A549 (cell line): ENCODE measurements around the gene NEAT1. TPM values are rescaled to one million over a fixed set of nuclear protein-coding genes. Genes with fewer than 3 reads are reported as not detected.
A peak's percentile ranks its signal among the peaks of the same experiment; 100 is the strongest.

Source experiments
- ATAC-seq, 2 experiments: fragments of 200-7000 bp in 1 of 2; fragments of >200 bp in 1 of 2; cut with Nextera tagmentation in 1 of 2; cut with Tn5 transposase in 1 of 2; 3 replicates each; pipeline versions ENCODE4 v1.8.0 to v1.9.1; 2018 to 2020; ENCODE audit warnings: mild to moderate bottlenecking in 1 of 2, moderate library complexity in 1 of 2
- CTCF ChIA-PET: fragments of 300-600 bp; sonication (Branson Sonifier 250); formaldehyde crosslinking; extraction: SDS; loops from one replicate; lab custom pipeline; 2021; ENCODE audit warnings: antibody characterized with exemption, inconsistent platforms; lab: Yijun Ruan, JAX
- POLR2A ChIA-PET: fragments of 350-600 bp; formaldehyde crosslinking; extraction: SDS; loops from one replicate; lab custom pipeline; 2021; ENCODE audit warnings: antibody characterized with exemption, inconsistent platforms; lab: Yijun Ruan, JAX
- DNase-seq, 2 experiments: peaks; one replicate each; pipeline versions ENCODE4 v3.0.0 to v3.0.0-alpha.2; 2011 to 2016; ENCODE audit warnings: low read depth in 1 of 2, low spot score in 1 of 2
- FAIRE-seq: peaks from 2 replicates; lab custom pipeline; 2011; peaks lifted over from hg19 to GRCh38; lab: Jason Lieb, UNC
- H3K27ac ChIP-seq, 2 experiments: fragments of >200 bp; sonication (Bioruptor Twin); formaldehyde crosslinking; 3 replicates each; pipeline ENCODE4 v1.5.1; 2016 to 2017
- H3K4me1 ChIP-seq: fragments of >200 bp; sonication (Bioruptor Twin); formaldehyde crosslinking; 3 replicates; pipeline ENCODE4 v1.6.1; 2016
- H3K4me2 ChIP-seq: fragments of >200 bp; sonication (Bioruptor Twin); formaldehyde crosslinking; 3 replicates; pipeline ENCODE4 v1.6.1; 2016
- H3K4me3 ChIP-seq: fragments of >200 bp; sonication (Bioruptor Twin); formaldehyde crosslinking; 3 replicates; pipeline ENCODE4 v1.5.1; 2016
- H3K9me3 ChIP-seq: fragments of >200 bp; sonication (Bioruptor Twin); formaldehyde crosslinking; 3 replicates; pipeline ENCODE4 v1.6.1; 2016
- ATOH8 ChIP-seq: fragments of 250-450 bp; sonication (Bioruptor Pico); IDR thresholded peaks from 2 replicates; pipeline ENCODE4 v1.5.0; 2020; ENCODE audit warnings: low read depth, mild to moderate bottlenecking, moderate library complexity
- BHLHE40 ChIP-seq: IDR thresholded peaks from 2 replicates; pipeline ENCODE4 v1.6.1; 2012; ENCODE audit warnings: low read depth, low read length, inconsistent platforms
- CBX8 ChIP-seq: fragments of 200-600 bp; sonication (generic); IDR thresholded peaks from 2 replicates; pipeline ENCODE4 v1.6.1; 2016
- CEBPB ChIP-seq, 2 experiments: fragments of >200 bp in 1 of 2; sonication (Bioruptor Twin) in 1 of 2; formaldehyde crosslinking in 1 of 2; IDR thresholded peaks; 2 replicates each; pipeline ENCODE4 v1.6.1; 2012 to 2016
- EHF ChIP-seq: fragments of 250-450 bp; sonication (Bioruptor Pico); IDR thresholded peaks from 2 replicates; pipeline ENCODE4 v1.5.0; 2020; ENCODE audit warnings: mild to moderate bottlenecking
- ELK1 ChIP-seq: fragments of 150-350 bp; IDR thresholded peaks from 2 replicates; pipeline ENCODE4 v1.6.1; 2014; ENCODE audit warnings: low read depth, mild to moderate bottlenecking, low read length
- EP300 ChIP-seq, 2 experiments: fragments of >200 bp; sonication (Bioruptor Twin); formaldehyde crosslinking; IDR thresholded peaks; 2 replicates in 1 of 2; 3 replicates in 1 of 2; pipeline ENCODE4 v1.6.1; 2016 to 2017
- ESRRA ChIP-seq: fragments of 150-350 bp; IDR thresholded peaks from 2 replicates; pipeline ENCODE4 v1.6.1; 2014; ENCODE audit warnings: mild to moderate bottlenecking, low read length, borderline replicate concordance
- FOSL2 ChIP-seq, 2 experiments: fragments of 450-650 bp in 1 of 2; fragments of >200 bp in 1 of 2; sonication (Bioruptor Twin) in 1 of 2; formaldehyde crosslinking; IDR thresholded peaks; 2 replicates each; pipeline versions ENCODE4 v1.5.0 to v1.6.1; 2016 to 2020; ENCODE audit warnings: mild to moderate bottlenecking in 1 of 2, moderate library complexity in 1 of 2
- FOXS1 ChIP-seq: fragments of 250-450 bp; sonication (Bioruptor Pico); IDR thresholded peaks from 2 replicates; pipeline ENCODE4 v1.5.0; 2020; ENCODE audit warnings: mild to moderate bottlenecking, moderate library complexity
- GATA3 ChIP-seq: IDR thresholded peaks from 2 replicates; pipeline ENCODE4 v1.6.1; 2012; ENCODE audit warnings: borderline replicate concordance
- HMGXB4 ChIP-seq: fragments of 250-450 bp; sonication (Bioruptor Pico); IDR thresholded peaks from 2 replicates; pipeline ENCODE4 v1.5.0; 2021; ENCODE audit warnings: mild to moderate bottlenecking, moderate library complexity, borderline replicate concordance
- HOXA7 ChIP-seq: fragments of 250-450 bp; sonication (Bioruptor Pico); IDR thresholded peaks from 2 replicates; pipeline ENCODE4 v1.5.0; 2020; ENCODE audit warnings: mild to moderate bottlenecking, moderate library complexity
- JUN ChIP-seq, 2 experiments: fragments of >200 bp; sonication (Bioruptor Twin); formaldehyde crosslinking; IDR thresholded peaks; 2 replicates in 1 of 2; 3 replicates in 1 of 2; pipeline ENCODE4 v1.6.1; 2016 to 2017
- KDM1A ChIP-seq: fragments of 200-600 bp; sonication (generic); IDR thresholded peaks from 2 replicates; pipeline ENCODE4 v1.6.1; 2016; ENCODE audit warnings: low read depth, mild to moderate bottlenecking
- KDM5A ChIP-seq: fragments of 200-600 bp; sonication (generic); IDR thresholded peaks from 2 replicates; pipeline ENCODE4 v1.6.1; 2016; ENCODE audit warnings: antibody characterized with exemption, mild to moderate bottlenecking
- MYC ChIP-seq: IDR thresholded peaks from 2 replicates; pipeline ENCODE4 v1.6.1; 2012; ENCODE audit warnings: mild to moderate bottlenecking, inconsistent platforms, low read length, improper control_type of control experiment, borderline replicate concordance
- NR3C1 ChIP-seq: fragments of >200 bp; sonication (Bioruptor Twin); formaldehyde crosslinking; IDR thresholded peaks from 3 replicates; pipeline ENCODE4 v1.6.1; 2017
- PHF8 ChIP-seq: fragments of 200-600 bp; sonication (generic); IDR thresholded peaks from 2 replicates; pipeline ENCODE4 v1.6.1; 2016; ENCODE audit warnings: low read depth, mild to moderate bottlenecking, antibody characterized with exemption, moderate library complexity, borderline replicate concordance
- POLR2A ChIP-seq: IDR thresholded peaks from 2 replicates; pipeline ENCODE4 v1.6.1; 2012; ENCODE audit warnings: mild to moderate bottlenecking, low read length
- RARB ChIP-seq: fragments of 250-450 bp; sonication (Bioruptor Pico); IDR thresholded peaks from 2 replicates; pipeline ENCODE4 v1.8.0; 2021; ENCODE audit warnings: mild to moderate bottlenecking, moderate library complexity
- RCOR1 ChIP-seq: fragments of 150-350 bp; IDR thresholded peaks from 2 replicates; pipeline ENCODE4 v1.6.1; 2014; ENCODE audit warnings: antibody characterized with exemption, low read length, low read depth
- REST ChIP-seq: fragments of 200-600 bp; sonication (generic); IDR thresholded peaks from 2 replicates; pipeline ENCODE4 v1.6.1; 2016; ENCODE audit warnings: antibody characterized with exemption, mild to moderate bottlenecking, moderate library complexity
- RFX5 ChIP-seq: fragments of 450-650 bp; IDR thresholded peaks from 2 replicates; pipeline ENCODE4 v1.7.1; 2014; ENCODE audit warnings: antibody characterized with exemption, mild to moderate bottlenecking, moderate library complexity
- SMC3 ChIP-seq: fragments of >200 bp; sonication (Bioruptor Twin); formaldehyde crosslinking; IDR thresholded peaks from 3 replicates; pipeline ENCODE4 v1.6.1; 2018; ENCODE audit warnings: inconsistent platforms
- SREBF2 ChIP-seq: fragments of 450-650 bp; IDR thresholded peaks from 2 replicates; pipeline ENCODE4 v1.6.1; 2014; ENCODE audit warnings: mild to moderate bottlenecking, moderate library complexity
- TP53 ChIP-seq: fragments of 250-450 bp; sonication (Bioruptor Pico); IDR thresholded peaks from 2 replicates; pipeline ENCODE4 v1.5.0; 2021; ENCODE audit warnings: mild to moderate bottlenecking, moderate library complexity
- ZFP36 ChIP-seq: fragments of 450-650 bp; IDR thresholded peaks from 2 replicates; pipeline ENCODE4 v1.6.1; 2014; ENCODE audit warnings: borderline replicate concordance; ENCODE audit not compliant: partially characterized antibody
- ZNF302 ChIP-seq: fragments of 250-450 bp; sonication (Bioruptor Pico); IDR thresholded peaks from 2 replicates; pipeline ENCODE4 v1.9.0; 2021; ENCODE audit warnings: inconsistent platforms, mild to moderate bottlenecking, moderate library complexity
- WGBS: methylation state at CpG from one replicate; pipeline ENCODE4 v1.1.6; 2017; ENCODE audit errors: missing lambda C conversion rate; 5-methylcytosine and 5-hydroxymethylcytosine counted together
- polyA plus RNA-seq, 4 experiments: library from polyadenylated mRNA; depleted of rRNA in 3 of 4; stranded (reverse); fragments of >200 nt; fragmentation: RNase III in 1 of 4; extraction: RNeasy Plus Mini Kit Qiagen cat#74134 plus additional on column Dnase treatment in 1 of 4; gene quantifications; 2 replicates in 3 of 4; 3 replicates in 1 of 4; pipeline ENCODE4 v1.2.3, GENCODE V29; 2011 to 2017
- TF ChIP-seq, protein P1 (sequence below): IDR thresholded peaks from 2 replicates; pipeline ENCODE4 v1.6.1; 2012

The NEAT1 gene
- polyA plus RNA-seq, 2 of the 4 experiments (the other 2 are of a cell fraction), result 314 to 1,223 TPM

GRCh38 chr11:65427691-65428577 is 5.3 kb downstream of the NEAT1 start (continued):
- TF ChIP-seq FOXS1 (CRISPR knock-in tag) (peak; percentile 61; the same call in 1 of the 2 replicates), RCOR1 (no peak), GATA3 (peak; percentile 29; the same call in 1 of the 2 replicates), RARB (CRISPR knock-in tag) (peak; percentile 90), CEBPB (IDR thresholded peaks at IDR 0.05) (no peak), POLR2A (peak; percentile 57), MYC (0 out of 2 replicates have a peak, but pooled peaks have one; percentile 61), ZFP36 (no peak), SMC3 (no peak), BHLHE40 (no peak), PHF8 (no peak), ZNF302 (CRISPR knock-in tag) (no peak), SREBF2 (no peak), CBX8 (no peak), TP53 (no peak; the same call in 1 of the 2 replicates), FOSL2 (IDR thresholded peaks at IDR 0.05) (no peak), FOSL2 (CRISPR knock-in tag; IDR thresholded peaks at IDR 0.05) (peak; percentile 41), KDM1A (no peak), HMGXB4 (CRISPR knock-in tag) (peak; percentile 24; the same call in 1 of the 2 replicates), HOXA7 (CRISPR knock-in tag) (peak; percentile 99), EP300 (IDR thresholded peaks at IDR 0.05) (no peak; a peak in 1 of 5 replicates), ELK1 (no peak), NR3C1 (no peak)
- TF ChIP-seq, protein P1, sequence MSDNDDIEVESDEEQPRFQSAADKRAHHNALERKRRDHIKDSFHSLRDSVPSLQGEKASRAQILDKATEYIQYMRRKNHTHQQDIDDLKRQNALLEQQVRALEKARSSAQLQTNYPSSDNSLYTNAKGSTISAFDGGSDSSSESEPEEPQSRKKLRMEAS, result no peak; the same call in 1 of the 2 replicates
- TF ChIP-seq, all 56 proteins: peak for 17

- ATAC-seq, result peak in 1 of 2 experiments; percentile 11; a peak in 3 of 6 replicates
- ChIA-PET POLR2A (interaction anchor here (1.0 to 17.5 kb wide), 5 partner anchors 11 to 75 kb away, joined by 3 to 756 read pairs (median 7); partner anchors contain the start of genes MALAT1 and NEAT1), CTCF (interaction anchor here (0.5 to 1.8 kb wide), 2 partner anchors 82 to 85 kb away, joined by 3 to 5 read pairs; no protein-coding TSS in a partner anchor)
- no peak for DNase-seq
- peak overlapping the region; percentile 97 to 100 for H3K27ac ChIP-seq
- H3K4me1 ChIP-seq, result peaks cover 43% of the 10 kb centered on the region
- peak in 1 of 2 experiments; percentile 8; a peak in 1 of 5 replicates for TF ChIP-seq JUN (IDR thresholded peaks at IDR 0.05)
- peak; percentile 29; the same call in 1 of the 2 replicates for TF ChIP-seq ESRRA
- peak; percentile 25 for TF ChIP-seq POLR2A
- TF ChIP-seq KDM5A, result no peak
- peak; percentile 5; the same call in 1 of the 2 replicates for TF ChIP-seq ATOH8 (CRISPR knock-in tag)
- peak; percentile 14; the same call in 1 of the 2 replicates for TF ChIP-seq REST
- TF ChIP-seq TP53, result peak; percentile 90; the same call in 1 of the 2 replicates
- TF ChIP-seq EHF (CRISPR knock-in tag), result peak; percentile 63
- no peak for TF ChIP-seq RFX5
- TF ChIP-seq FOSL2 (IDR thresholded peaks at IDR 0.05), result no peak
- TF ChIP-seq FOSL2 (CRISPR knock-in tag; IDR thresholded peaks at IDR 0.05), result no peak; the same call in 1 of the 2 replicates
- peak; percentile 9; the same call in 1 of the 2 replicates for TF ChIP-seq GATA3
- no peak for FAIRE-seq
- no peaks in the 10 kb centered on the region for H3K9me3 ChIP-seq
- H3K4me3 ChIP-seq, result peak overlapping the region; percentile 95
- H3K4me2 ChIP-seq, result peak overlapping the region; percentile 89
- WGBS, result 7% methylated on average over 5 of the region's 5 CpGs
Observed at GRCh38 chr11:65428578-65429067, 6.0 kb downstream of the NEAT1 start.
